Skeletal muscle tissue (tissue), 4 donors: ENCODE data around the gene PDE4D. TPM values are rescaled to one million over a fixed set of nuclear protein-coding genes. Genes with fewer than 3 reads are reported as not detected.
A peak's percentile ranks its signal among the peaks of the same experiment; 100 is the strongest.

Source experiments
- H3K27ac ChIP-seq: one replicate; pipeline ENCODE4 v1.7.0; 2013; ENCODE audit warnings: mild to moderate bottlenecking, low read depth, low read length, inconsistent platforms
- H3K27me3 ChIP-seq, 3 donors: one replicate each; pipeline ENCODE4 v1.7.0; 2013; ENCODE audit warnings: low read length in 3 of 3; ENCODE audit not compliant: control insufficient read depth in 3 of 3, insufficient read depth in 3 of 3
- H3K36me3 ChIP-seq, 3 donors: one replicate each; pipeline ENCODE4 v1.7.0; 2013; ENCODE audit warnings: low read length in 3 of 3; ENCODE audit not compliant: control insufficient read depth in 3 of 3, insufficient read depth in 3 of 3
- H3K4me1 ChIP-seq, 3 donors: one replicate each; pipeline ENCODE4 v1.7.0; 2013; ENCODE audit warnings: low read length in 3 of 3, mild to moderate bottlenecking in 3 of 3; ENCODE audit not compliant: control insufficient read depth in 3 of 3, insufficient read depth in 3 of 3
- H3K4me3 ChIP-seq, 3 donors: one replicate each; pipeline ENCODE4 v1.7.0; 2013; ENCODE audit warnings: low read length in 3 of 3
- H3K9ac ChIP-seq, 3 donors: one replicate each; pipeline ENCODE4 v1.7.0; 2013; ENCODE audit warnings: low read length in 3 of 3, mild to moderate bottlenecking in 3 of 3, moderate library complexity in 2 of 3, low read depth in 1 of 3
- H3K9me3 ChIP-seq, 3 donors: one replicate each; pipeline ENCODE4 v1.7.0; 2013; ENCODE audit warnings: low read length in 3 of 3; ENCODE audit not compliant: control insufficient read depth in 3 of 3
- total RNA-seq: library from RNA; depleted of rRNA; stranded (reverse); fragments of >200 nt; gene quantifications from one replicate; pipeline ENCODE4 v1.2.3, GENCODE V29; 2014
- donor health status: Osteomylitis.

PDE4D gene
- total RNA-seq, 1 donor from 2014 or later, result 59.0 TPM

GRCh38 chr5:59285300-59286016, 608.1 kb downstream of the PDE4D start:
- no peak overlapping the region for H3K27ac ChIP-seq

GRCh38 chr5:59282726-59283125, 610.8 kb downstream of the PDE4D start:
- no peaks in the 10 kb centered on the region for H3K36me3 ChIP-seq
- no peaks in the 10 kb centered on the region for H3K27me3 ChIP-seq
- H3K4me1 ChIP-seq, result peaks cover 5 to 9% (median 7%) of the 10 kb centered on the region in 3 donors
- no peak overlapping the region for H3K27ac ChIP-seq
- no peaks in the 10 kb centered on the region for H3K9me3 ChIP-seq
- no peak overlapping the region for H3K9ac ChIP-seq
- H3K4me3 ChIP-seq, result no peak overlapping the region

More at GRCh38 chr5:59285300-59286016, 608.1 kb downstream of the PDE4D start:
- no peak overlapping the region for H3K9ac ChIP-seq
- H3K27me3 ChIP-seq, result no peaks in the 10 kb centered on the region
- H3K36me3 ChIP-seq, result no peaks in the 10 kb centered on the region
- no peak overlapping the region for H3K4me3 ChIP-seq
- no peaks in the 10 kb centered on the region for H3K9me3 ChIP-seq
- H3K4me1 ChIP-seq, result peaks cover 3 to 11% (median 7%) of the 10 kb centered on the region in 3 donors

- Histone ChIP-seq H3K4me1 (peaks cover 13 to 16% (median 15%) of the 10 kb centered on the region in 3 donors), H3K9me3 (no peaks in the 10 kb centered on the region), H3K36me3 (no peaks in the 10 kb centered on the region), H3K27me3 (no peaks in the 10 kb centered on the region), H3K9ac (no peak overlapping the region), H3K27ac (no peak overlapping the region), H3K4me3 (no peak overlapping the region)
Observed at GRCh38 chr5:59279979-59280378, 613.5 kb downstream of the PDE4D start.

GRCh38 chr5:59276917-59277372, 616.6 kb downstream of the PDE4D start:
- Histone ChIP-seq H3K4me1 (peaks cover 15 to 16% (median 15%) of the 10 kb centered on the region in 3 donors), H3K27me3 (no peaks in the 10 kb centered on the region), H3K27ac (peak overlapping the region; percentile 38), H3K36me3 (no peaks in the 10 kb centered on the region), H3K9ac (no peak overlapping the region), H3K4me3 (peak overlapping the region in 2 of 3 donors; percentile 17 to 37), H3K9me3 (no peaks in the 10 kb centered on the region)

GRCh38 chr5:59276325-59276675, 617.2 kb downstream of the PDE4D start:
- no peaks in the 10 kb centered on the region for H3K36me3 ChIP-seq
- H3K9ac ChIP-seq, result peak overlapping the region in 2 of 3 donors; percentile 58 to 60
- peak overlapping the region; percentile 56 to 69 (median 58) for H3K4me3 ChIP-seq
- H3K4me1 ChIP-seq, result peaks cover 15 to 16% (median 15%) of the 10 kb centered on the region in 3 donors
- no peaks in the 10 kb centered on the region for H3K27me3 ChIP-seq
- H3K9me3 ChIP-seq, result no peaks in the 10 kb centered on the region
- peak overlapping the region; percentile 67 for H3K27ac ChIP-seq

- Histone ChIP-seq H3K27me3 (no peaks in the 10 kb centered on the region), H3K27ac (peak overlapping the region; percentile 67), H3K4me1 (peaks cover 15 to 16% (median 15%) of the 10 kb centered on the region in 3 donors), H3K36me3 (no peaks in the 10 kb centered on the region), H3K9me3 (no peaks in the 10 kb centered on the region), H3K4me3 (peak overlapping the region; percentile 56 to 69 (median 58)), H3K9ac (peak overlapping the region; percentile 40 to 60 (median 58))
Observed at GRCh38 chr5:59275510-59276324, 617.8 kb downstream of the PDE4D start.

- Histone ChIP-seq H3K4me3 (peak overlapping the region; percentile 56 to 69 (median 58)), H3K9ac (peak overlapping the region; percentile 40 to 60 (median 58)), H3K36me3 (no peaks in the 10 kb centered on the region), H3K27ac (peak overlapping the region; percentile 13), H3K4me1 (peaks cover 15% of the 10 kb centered on the region in 3 donors), H3K9me3 (no peaks in the 10 kb centered on the region), H3K27me3 (no peaks in the 10 kb centered on the region)
Observed at GRCh38 chr5:59275170-59275509, 618.4 kb downstream of the PDE4D start.

- no peak overlapping the region for H3K9ac ChIP-seq
- H3K27me3 ChIP-seq, result no peaks in the 10 kb centered on the region
- peaks cover 14 to 15% (median 15%) of the 10 kb centered on the region in 3 donors for H3K4me1 ChIP-seq
- no peak overlapping the region for H3K27ac ChIP-seq
- H3K36me3 ChIP-seq, result no peaks in the 10 kb centered on the region
- H3K9me3 ChIP-seq, result no peaks in the 10 kb centered on the region
- peak overlapping the region in 2 of 3 donors; percentile 17 to 69 for H3K4me3 ChIP-seq
Observed at GRCh38 chr5:59274106-59274636, 619.4 kb downstream of the PDE4D start.

GRCh38 chr5:59272809-59273427, 620.6 kb downstream of the PDE4D start:
- Histone ChIP-seq H3K27ac (no peak overlapping the region), H3K4me3 (peak overlapping the region in 1 of 3 donors; percentile 54), H3K4me1 (peaks cover 14 to 15% (median 15%) of the 10 kb centered on the region in 3 donors)

More at GRCh38 chr5:59272809-59273427, 620.6 kb downstream of the PDE4D start:
- no peak overlapping the region for H3K9ac ChIP-seq
- no peaks in the 10 kb centered on the region for H3K9me3 ChIP-seq
- H3K27me3 ChIP-seq, result no peaks in the 10 kb centered on the region
- no peaks in the 10 kb centered on the region for H3K36me3 ChIP-seq
